Thyroid gland (tissue), 4 donors: ENCODE data around the gene KRT3.

Experiments used
- POLR2A ChIP-seq, 2 donors: fragments of 450-650 bp; IDR thresholded peaks; one replicate each; pipeline ENCODE4 v1.6.1; 2017; ENCODE audit warnings: antibody characterized with exemption in 2 of 2, mild to moderate bottlenecking in 2 of 2, moderate library complexity in 1 of 2
- TF ChIP-seq, protein P1 (sequence below), 6 experiments: fragments of 200-600 bp in 3 of 6; fragments of 450-650 bp in 3 of 6; sonication (generic) in 3 of 6; IDR thresholded peaks; one replicate each; pipeline ENCODE4 v1.5.1; 2016 to 2019; ENCODE audit warnings: antibody characterized with exemption in 6 of 6, mild to moderate bottlenecking in 2 of 6, inconsistent platforms in 1 of 6, moderate library complexity in 1 of 6

GRCh38 chr12:52812073-52812400 lies 16.1 kb upstream of the KRT3 start:
- TF ChIP-seq, protein P1, sequence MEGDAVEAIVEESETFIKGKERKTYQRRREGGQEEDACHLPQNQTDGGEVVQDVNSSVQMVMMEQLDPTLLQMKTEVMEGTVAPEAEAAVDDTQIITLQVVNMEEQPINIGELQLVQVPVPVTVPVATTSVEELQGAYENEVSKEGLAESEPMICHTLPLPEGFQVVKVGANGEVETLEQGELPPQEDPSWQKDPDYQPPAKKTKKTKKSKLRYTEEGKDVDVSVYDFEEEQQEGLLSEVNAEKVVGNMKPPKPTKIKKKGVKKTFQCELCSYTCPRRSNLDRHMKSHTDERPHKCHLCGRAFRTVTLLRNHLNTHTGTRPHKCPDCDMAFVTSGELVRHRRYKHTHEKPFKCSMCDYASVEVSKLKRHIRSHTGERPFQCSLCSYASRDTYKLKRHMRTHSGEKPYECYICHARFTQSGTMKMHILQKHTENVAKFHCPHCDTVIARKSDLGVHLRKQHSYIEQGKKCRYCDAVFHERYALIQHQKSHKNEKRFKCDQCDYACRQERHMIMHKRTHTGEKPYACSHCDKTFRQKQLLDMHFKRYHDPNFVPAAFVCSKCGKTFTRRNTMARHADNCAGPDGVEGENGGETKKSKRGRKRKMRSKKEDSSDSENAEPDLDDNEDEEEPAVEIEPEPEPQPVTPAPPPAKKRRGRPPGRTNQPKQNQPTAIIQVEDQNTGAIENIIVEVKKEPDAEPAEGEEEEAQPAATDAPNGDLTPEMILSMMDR (IDR thresholded peaks at IDR 0.05): no peak
- no peak for TF ChIP-seq POLR2A (IDR thresholded peaks at IDR 0.05)
